HG02759 (cell line): ENCODE data around the gene PRM1.

Source experiments
- ATAC-seq: cut with Tn5 transposase; IDR thresholded peaks from one replicate; pipeline ENCODE4 v1.9.1; 2021; ENCODE audit warnings: mild to moderate bottlenecking, moderate library complexity; ENCODE audit not compliant: unreplicated experiment

Gene PRM1

GRCh38 chr16:11254913-11255736 is 26.0 kb downstream of the PRM1 start:
- peak; percentile 2 for ATAC-seq

- ATAC-seq = no peak
Measured at GRCh38 chr16:11253995-11254912, 26.9 kb downstream of the PRM1 start.

GRCh38 chr16:11253009-11253994 is 27.8 kb downstream of the PRM1 start:
- ATAC-seq = no peak

GRCh38 chr16:11252482-11252931 is 28.6 kb downstream of the PRM1 start:
- no peak for ATAC-seq

GRCh38 chr16:11251525-11252481 is 29.3 kb downstream of the PRM1 start:
- ATAC-seq = no peak

- ATAC-seq = no peak
Measured at GRCh38 chr16:11250786-11251524, 30.2 kb downstream of the PRM1 start.

GRCh38 chr16:11250091-11250785 is 30.9 kb downstream of the PRM1 start:
- ATAC-seq = no peak

- ATAC-seq = no peak
Measured at GRCh38 chr16:11249233-11250061, 31.7 kb downstream of the PRM1 start.

- no peak for ATAC-seq
Measured at GRCh38 chr16:11248133-11248532, 33.0 kb downstream of the PRM1 start.

- ATAC-seq = no peak
Measured at GRCh38 chr16:11245988-11246387, 35.1 kb downstream of the PRM1 start.

- ATAC-seq = no peak
Measured at GRCh38 chr16:11245222-11245737, 35.9 kb downstream of the PRM1 start.

GRCh38 chr16:11242658-11243057 is 38.5 kb downstream of the PRM1 start:
- ATAC-seq = no peak

GRCh38 chr16:11241480-11242204 is 39.5 kb downstream of the PRM1 start:
- no peak for ATAC-seq

- no peak for ATAC-seq
Measured at GRCh38 chr16:11240636-11241473, 40.3 kb downstream of the PRM1 start.
